Measurements from ENCODE around the gene SH3TC1.

SH3TC1 gene

GRCh38 chr4:8251110-8251883 lies 52.2 kb downstream of the SH3TC1 start:
- CTCF ChIA-PET: interaction anchor here (1.6 kb wide), 1 partner anchor 9 kb away, joined by 4 read pairs; no protein-coding TSS in a partner anchor
- no peak overlapping the region for H3K27ac ChIP-seq
- TF ChIP-seq CTCF (conservative IDR thresholded peaks at IDR 0.05; ENCODE audit: low read depth): no peak
- POLR2A ChIA-PET (ENCODE audit: low non-redundant PET): no interaction called here
- DNase-seq (ENCODE audit: low spot score): no peak

GRCh38 chr4:8252301-8253173 lies 53.4 kb downstream of the SH3TC1 start:
- ChIA-PET CTCF (interaction anchor here (0.6 kb wide), 2 partner anchors 13 to 50 kb away, joined by 3 to 6 read pairs; no protein-coding TSS in a partner anchor), POLR2A (ENCODE audit: low non-redundant PET) (no interaction called here)
- H3K27ac ChIP-seq: no peak overlapping the region
- DNase-seq (ENCODE audit: low spot score): no peak
- TF ChIP-seq CTCF (conservative IDR thresholded peaks at IDR 0.05; ENCODE audit: low read depth): no peak

- POLR2A ChIA-PET (ENCODE audit: low non-redundant PET): no interaction called here
Measured at GRCh38 chr4:8254076-8254475, 55.0 kb downstream of the SH3TC1 start.

GRCh38 chr4:8255698-8256441 lies 56.8 kb downstream of the SH3TC1 start:
- no peak overlapping the region for H3K27ac ChIP-seq
- DNase-seq (ENCODE audit: low spot score): no peak
- TF ChIP-seq CTCF (conservative IDR thresholded peaks at IDR 0.05; ENCODE audit: low read depth): no peak
- CTCF ChIA-PET: no interaction called here
- POLR2A ChIA-PET (ENCODE audit: low non-redundant PET): no interaction called here

More at GRCh38 chr4:8254076-8254475, 55.0 kb downstream of the SH3TC1 start:
- CTCF ChIA-PET: no interaction called here
- peak overlapping the region; percentile 34 for H3K27ac ChIP-seq
- TF ChIP-seq CTCF (conservative IDR thresholded peaks at IDR 0.05; ENCODE audit: low read depth): no peak
- no peak for DNase-seq (ENCODE audit: low spot score)

DNA sequence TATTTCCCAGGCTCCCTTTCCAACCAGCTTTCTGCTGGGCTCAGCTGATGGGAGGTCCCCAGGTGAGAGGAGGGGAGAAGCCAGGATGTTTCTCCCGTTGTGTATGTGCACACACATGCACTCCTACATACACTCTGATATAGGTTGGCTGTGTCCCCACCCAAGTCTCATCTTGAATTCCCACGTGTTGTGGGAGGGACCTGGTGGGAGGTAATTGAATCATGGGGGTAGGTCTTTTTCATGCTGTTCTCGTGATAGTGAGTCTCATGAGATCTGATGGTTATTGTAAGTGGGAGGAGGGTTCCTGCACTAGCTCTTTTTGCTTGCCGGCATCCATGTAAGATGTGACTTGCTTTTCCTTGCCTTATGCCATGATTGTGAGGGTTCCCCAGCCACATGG lies 58.8 kb downstream of the SH3TC1 start:
- no peak for TF ChIP-seq CTCF (conservative IDR thresholded peaks at IDR 0.05; ENCODE audit: low read depth)

More for the DNA sequence above, 58.8 kb downstream of the SH3TC1 start:
- POLR2A ChIA-PET (ENCODE audit: low non-redundant PET): no interaction called here
- CTCF ChIA-PET: no interaction called here
- no peak overlapping the region for H3K27ac ChIP-seq
- no peak for DNase-seq (ENCODE audit: low spot score)
